RPMI8226 (cell line): ENCODE data around the gene ANKRD13C.
A peak's percentile ranks its signal among the peaks of the same experiment; 100 is the strongest.
"Not testable (repeated sequence)": the region's sequence is repeated elsewhere in the genome, so short reads cannot be mapped to it uniquely, and the experiment has no call there.

ENCODE experiments used
- DNase-seq: peaks from one replicate; pipeline ENCODE4 v3.0.0-alpha.2; 2015

ANKRD13C gene, protein sequence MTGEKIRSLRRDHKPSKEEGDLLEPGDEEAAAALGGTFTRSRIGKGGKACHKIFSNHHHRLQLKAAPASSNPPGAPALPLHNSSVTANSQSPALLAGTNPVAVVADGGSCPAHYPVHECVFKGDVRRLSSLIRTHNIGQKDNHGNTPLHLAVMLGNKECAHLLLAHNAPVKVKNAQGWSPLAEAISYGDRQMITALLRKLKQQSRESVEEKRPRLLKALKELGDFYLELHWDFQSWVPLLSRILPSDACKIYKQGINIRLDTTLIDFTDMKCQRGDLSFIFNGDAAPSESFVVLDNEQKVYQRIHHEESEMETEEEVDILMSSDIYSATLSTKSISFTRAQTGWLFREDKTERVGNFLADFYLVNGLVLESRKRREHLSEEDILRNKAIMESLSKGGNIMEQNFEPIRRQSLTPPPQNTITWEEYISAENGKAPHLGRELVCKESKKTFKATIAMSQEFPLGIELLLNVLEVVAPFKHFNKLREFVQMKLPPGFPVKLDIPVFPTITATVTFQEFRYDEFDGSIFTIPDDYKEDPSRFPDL

DNA sequence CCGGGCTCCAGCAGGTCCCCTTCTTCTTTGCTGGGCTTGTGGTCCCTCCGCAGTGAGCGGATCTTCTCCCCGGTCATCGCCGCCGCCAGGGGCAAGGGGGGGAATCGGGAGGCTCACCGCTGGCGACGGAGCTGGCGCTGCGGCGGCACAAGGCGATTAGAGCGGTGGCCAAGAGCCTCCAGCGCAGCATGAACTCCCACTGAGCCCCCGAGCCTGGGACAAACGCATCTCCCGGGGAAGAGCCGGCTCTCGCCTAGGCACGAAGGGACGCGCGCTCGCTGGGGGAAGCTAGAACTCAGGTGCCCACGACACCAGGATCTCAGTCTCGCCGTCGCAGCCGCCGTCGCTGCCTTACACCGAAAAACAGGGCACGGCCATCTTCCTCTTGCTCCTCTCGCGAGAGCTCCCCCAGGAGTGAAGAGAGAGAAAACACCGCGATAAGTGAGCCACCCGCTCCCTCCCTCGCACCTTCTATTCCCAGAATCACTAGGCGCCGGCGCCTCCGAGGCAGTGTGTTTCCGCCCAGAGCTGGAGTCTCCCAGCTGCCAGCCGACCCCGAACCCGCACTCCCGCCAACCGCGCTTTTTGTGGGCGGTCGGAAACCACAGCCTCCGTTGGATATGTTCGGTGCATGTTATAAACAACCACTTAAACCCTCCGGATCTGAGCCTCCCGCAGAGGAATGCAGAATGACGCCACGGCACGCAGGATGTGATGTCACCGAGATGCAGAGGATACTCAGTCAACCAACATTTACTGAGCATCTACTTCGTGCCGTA is at the start of gene ANKRD13C:
Gene ANKRD13C (minus strand): TSS at position 391 of the 779 bp plus-strand sequence. CDS start 314 bp downstream, at position 77.
- DNase-seq: peak; percentile 91

DNA sequence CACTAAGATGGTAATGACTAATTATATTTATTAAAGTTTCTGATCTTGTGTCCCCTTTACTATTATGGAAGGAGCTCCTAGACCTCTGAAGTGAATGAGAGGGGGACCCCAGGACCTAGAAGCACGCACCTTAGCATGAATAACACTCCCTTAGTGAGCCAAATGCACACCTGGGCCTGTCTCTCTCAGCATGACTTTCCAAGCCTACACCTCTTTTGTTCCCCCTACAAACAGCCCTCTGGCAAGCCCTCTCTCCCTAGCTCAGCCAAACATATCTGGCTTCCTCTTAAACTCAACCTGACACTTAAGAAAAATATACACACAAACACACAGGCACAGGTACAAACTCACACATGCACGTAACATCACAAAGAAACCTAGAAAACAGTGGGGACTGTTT is 49.2 kb upstream of the ANKRD13C start:
- no peak for DNase-seq

DNA sequence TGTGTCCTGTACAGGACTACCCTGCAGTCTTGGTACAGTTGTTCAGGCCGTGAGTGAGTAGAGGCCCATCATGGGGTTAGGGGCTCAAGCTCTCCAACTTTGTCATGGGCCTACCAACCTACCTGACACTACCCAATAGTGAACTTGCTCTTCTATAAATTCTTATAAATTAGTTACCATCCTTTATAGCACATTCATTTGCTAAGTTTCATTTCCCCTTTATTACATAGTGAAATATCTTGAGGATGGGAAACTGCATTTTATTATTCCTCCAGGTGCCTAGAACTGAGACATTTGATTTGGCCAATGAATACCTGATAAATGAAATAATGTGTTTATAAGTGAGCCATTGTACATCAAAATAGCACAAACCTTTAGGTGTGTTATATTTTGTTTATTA is 47.5 kb upstream of the ANKRD13C start:
- no peak for DNase-seq

DNA sequence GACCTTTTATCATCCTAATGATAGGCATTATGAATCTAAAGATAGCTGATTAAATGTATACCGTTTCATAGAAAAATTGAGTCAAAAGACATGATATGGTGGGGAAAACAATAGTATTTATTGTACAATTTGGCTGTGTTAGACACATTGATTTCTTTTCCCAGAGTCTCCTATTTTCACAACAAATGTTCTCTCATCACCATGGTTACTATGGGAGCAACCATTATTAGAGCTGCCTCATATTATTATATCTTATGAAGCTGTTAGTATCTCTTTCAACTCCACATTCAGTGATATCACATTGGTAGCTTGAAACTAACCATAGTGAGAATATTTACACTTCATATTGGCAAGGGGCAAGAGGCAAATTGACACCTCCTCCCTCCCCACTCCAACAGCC is 45.8 kb upstream of the ANKRD13C start:
- DNase-seq: no peak

DNA sequence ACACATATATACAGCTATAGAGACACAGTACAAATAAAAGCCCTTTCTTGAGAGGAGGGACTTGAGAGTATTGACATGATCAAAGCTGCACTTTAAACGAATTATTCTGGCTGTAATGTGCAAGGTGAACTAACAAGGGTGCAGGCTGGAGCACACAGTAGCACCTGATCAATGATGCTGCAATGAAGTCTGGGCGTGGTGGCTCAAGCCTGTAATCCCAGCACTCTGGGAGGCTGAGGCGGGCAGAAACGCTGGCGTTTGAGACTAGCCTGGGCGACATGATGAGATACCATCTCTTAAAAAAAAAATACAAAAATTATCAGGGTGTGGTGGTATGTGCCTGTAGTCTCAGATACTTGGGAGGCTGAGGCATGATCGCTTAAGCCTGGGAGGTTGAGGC is 42.5 kb upstream of the ANKRD13C start:
- no peak for DNase-seq

DNA sequence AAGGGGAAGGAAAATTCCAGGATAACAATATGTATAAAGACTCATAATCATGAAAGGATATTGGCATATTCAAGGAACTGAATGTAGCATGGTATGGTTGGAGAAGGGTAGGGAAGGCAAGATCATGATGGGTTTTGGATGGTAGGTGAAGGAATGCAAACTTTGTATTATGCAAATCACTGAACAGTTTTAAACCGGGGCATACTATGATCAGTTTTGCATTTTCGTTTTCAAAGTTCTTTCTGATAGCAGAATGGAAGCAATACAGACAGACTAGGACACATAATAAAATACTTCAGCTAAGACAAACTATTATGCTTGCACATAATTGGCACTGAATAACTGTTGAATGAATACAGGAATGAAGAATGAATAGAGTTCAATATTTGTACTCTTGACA is 42.1 kb upstream of the ANKRD13C start:
- no peak for DNase-seq

DNA sequence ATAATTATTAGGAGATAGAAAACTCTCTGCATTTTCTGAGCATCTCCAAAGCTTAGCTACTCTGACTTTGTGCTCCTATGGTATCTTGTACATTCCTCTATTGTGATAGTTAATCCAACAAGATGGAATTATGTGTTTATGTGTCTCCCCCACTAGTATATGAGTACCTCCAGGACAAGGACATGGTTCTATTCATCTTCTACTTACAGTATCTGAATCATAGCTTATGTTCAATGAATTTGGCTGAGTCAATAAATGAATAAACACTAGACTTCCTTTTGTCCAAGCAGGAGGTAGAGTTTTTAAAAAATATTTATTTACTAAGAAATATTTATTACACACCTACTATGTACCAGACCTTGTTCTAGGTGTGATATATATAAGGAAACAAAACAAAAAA is 38.1 kb upstream of the ANKRD13C start:
- no peak for DNase-seq

DNA sequence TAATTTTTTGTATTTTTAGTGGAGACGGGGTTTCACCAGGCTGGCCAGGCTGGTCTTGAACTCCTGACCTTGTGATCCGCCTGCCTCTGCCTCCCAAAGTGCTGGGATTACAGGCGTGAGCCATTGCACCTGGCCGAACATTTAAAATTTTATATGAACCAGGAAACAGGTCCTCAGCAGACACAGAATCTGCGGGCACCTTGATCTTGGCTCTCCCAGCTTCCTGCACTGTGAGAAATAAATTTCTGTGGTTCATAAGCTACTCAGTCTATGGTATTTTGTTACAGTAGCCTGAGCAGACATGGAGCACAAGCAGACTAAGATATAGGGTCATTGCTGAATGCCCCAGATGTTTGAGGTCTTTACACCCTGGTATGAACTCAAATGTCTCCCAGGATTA is 33.0 kb upstream of the ANKRD13C start:
- DNase-seq: no peak

DNA sequence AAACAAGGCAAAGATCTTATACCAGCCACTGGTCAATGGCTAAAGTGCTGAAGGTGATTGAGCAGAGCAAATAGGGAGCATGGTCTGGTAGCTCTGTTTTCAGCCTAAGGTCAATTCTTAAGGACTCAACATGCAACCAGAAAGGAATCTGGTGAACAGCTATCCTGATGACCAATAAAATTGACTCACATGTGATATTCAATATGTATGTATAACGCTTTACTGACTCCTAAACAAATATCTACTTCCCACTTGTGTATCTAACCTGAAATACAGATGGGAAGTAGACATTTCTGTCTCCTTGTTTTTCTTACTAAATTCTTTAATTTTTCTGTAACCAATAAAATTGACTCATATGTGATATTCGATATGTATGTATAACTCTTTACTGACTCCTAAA is 31.6 kb upstream of the ANKRD13C start:
- DNase-seq: no peak

DNA sequence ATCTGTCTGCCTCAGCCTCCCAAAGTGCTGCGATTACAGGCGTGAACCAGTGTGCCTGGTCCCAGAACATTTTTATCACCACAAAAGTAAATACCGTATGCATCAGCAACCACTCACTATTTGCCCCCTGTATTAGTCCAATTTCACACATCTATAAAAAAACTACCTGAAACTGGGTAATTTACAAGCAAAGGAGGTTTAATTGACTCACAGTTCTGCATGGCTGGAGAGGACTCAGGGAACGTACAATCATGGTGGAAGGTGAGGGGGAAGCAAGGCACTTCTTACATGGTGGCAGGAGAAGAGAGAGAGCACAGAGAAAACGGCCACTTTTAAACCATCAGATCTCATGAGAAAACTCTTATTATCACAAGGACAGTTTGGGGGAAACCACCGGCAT is 31.0 kb upstream of the ANKRD13C start:
- DNase-seq: no peak

DNA sequence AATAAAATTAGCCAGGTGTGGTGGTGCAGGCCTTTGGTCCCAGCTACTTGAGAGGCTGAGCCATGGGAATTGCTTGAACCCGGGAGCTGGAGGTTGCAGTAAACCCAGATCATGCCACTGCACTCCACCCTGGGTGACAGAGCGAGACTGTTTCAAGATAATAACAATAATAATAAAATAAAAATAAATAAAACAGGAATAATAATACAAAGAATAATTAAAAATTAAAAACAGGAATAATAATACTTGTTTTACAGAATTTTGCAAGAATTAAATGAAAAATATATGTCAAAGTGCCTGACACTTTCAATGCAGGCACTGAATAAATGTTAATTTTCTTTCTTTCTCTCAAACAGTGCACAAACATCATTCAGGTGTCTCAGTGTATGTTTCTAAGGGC is 30.0 kb upstream of the ANKRD13C start:
- no peak for DNase-seq

DNA sequence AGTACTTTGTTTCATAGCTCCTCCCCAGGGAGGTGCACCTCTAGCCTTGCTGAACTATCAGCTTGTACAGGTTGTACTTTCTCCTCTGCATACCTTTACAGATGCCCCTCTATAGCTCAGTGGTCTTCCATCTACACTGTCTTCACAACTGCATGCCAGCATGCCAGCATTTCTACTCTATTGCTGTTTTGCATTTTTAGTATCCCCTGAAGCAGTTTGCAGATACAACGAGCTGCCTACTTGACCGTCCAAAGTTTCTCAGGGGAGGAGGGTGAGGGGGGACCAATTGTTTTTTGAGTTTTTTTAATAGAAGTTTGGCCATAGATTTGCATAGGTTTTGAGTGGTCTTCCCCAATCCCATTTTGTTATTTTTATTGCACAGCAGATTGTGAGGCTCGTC is 29.0 kb upstream of the ANKRD13C start:
- no peak for DNase-seq

DNA sequence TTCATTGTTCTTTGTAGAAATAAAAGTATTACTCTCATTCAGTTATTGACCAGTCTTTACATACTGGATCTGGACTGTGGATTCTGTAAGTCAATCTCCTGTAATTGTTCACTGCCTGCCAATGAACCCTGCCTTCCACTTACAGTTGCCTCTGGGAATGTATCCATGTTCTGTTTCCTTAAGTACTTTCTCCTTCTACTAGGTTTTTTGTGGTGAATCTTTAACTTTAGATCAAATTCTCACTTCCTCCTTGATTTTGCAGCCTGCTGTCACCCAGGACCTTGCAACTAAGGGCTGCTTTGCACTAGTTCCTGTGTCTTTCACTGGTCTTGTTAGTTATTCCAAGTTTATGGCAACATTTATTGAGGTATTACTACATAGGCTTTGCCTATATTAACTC is 28.2 kb upstream of the ANKRD13C start:
- DNase-seq: no peak

DNA sequence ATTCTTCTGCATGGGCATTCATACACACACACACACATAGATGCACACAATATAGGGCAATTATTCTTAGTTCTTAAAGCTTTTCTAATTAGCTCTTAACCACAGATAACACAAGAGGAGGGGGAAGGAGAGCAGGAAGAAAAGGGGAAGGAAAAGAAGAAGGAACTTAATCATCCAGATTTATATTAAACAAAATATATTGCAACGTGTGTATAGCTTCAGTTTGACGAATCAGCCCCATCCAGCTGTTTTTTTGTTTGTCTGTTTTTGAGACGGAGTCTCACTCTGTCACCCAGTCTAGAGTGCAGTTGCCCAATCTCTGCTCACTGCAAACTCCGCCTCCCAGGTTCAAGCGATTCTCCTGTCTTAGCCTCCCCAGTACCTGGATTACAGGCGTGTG is 21.7 kb upstream of the ANKRD13C start:
- DNase-seq: no peak

DNA sequence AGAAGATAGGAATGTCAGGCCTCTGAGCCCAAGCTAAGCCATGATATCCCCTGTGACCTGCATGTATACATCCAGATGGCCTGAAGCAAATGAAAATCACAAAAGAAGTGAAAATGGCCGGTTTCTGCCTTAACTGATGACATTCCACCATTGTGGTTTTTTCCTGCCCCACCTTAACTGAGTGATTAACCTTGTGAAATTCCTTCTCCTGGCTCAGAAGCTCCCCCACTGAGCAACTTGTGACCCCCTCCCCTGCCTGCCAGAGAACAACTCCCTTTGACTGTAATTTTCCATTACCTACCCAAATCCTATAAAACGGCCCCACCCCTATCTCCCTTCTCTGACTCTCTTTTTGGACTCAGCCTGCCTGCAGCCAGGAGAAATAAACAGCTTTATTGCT is 19.1 kb upstream of the ANKRD13C start:
- DNase-seq: not testable (repeated sequence)

DNA sequence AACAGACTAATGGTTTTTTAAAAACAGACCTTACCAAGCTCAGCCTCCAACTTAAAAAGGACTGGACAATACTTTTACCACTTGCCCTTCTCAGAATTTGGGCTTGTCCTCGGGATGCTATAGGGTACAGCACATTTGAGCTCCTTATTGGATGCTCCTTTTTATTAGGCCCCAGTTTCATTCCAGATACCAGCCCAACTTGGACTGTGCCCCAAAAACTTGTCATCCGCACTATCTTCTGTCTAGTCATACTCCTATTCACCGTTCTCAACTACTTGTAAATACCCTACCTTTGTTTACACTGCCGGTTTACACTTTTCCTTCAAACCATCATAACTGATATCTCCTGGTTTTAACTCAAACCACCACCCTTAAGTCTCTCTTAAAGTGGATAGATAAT is 17.9 kb upstream of the ANKRD13C start:
- DNase-seq: no peak

DNA sequence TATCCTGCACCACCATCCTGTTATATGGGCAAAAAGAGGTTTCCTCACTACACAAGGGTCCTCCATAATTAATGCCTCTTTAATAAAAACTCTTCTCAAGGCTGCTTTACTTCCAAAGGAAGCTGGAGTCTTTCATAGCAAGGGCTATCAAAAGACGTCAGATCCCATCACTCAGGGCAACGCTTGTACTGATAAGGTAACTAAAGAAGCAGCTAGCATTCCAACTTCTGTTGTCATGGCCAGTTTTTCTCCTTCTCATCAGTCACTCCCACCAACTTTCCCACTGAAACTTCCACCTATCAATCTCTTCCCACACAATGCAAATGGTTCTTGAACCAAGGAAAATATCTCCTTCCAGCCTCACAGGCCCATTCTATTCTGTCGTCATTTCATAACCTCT is 17.1 kb upstream of the ANKRD13C start:
- DNase-seq: not testable (repeated sequence)

DNA sequence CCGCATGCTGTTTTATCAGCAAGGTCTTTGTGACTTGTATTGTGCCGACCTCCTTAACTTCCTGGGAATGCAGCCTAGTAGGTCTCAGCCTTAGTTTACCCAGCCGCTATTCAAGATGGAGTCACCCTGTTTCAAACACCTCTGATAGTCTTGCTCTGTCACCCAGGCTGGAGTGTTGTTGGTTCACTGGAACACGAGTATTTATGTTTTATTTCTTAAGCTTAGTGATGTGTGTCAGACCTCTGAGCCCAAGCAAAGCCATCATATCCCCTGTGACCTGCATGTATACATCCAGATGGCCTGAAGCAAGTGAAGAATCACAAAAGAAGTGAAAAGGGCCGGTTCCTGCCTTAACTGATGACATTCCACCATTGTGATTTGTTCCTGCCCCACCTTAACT is 12.9 kb upstream of the ANKRD13C start:
- not testable (repeated sequence) for DNase-seq

DNA sequence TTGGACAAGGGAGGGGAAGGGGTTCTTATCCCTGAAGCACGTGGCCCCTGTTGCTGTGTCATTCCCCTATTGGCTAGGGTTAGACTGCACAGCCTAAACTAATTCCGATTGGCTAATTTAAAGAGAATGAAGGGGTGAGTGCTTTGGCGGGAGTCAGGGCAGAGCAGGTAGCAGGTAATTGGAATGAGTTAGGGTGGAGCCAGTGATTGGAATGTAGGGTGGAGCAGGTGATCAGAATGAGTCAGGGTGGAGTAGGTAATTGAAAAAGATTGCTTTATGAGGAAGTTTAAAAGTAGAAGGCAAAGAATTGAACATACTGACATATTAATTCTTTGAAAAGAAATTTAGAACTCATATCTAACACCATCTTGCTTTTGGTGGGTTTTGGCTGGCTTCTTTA is 12.5 kb upstream of the ANKRD13C start:
- not testable (repeated sequence) for DNase-seq

DNA sequence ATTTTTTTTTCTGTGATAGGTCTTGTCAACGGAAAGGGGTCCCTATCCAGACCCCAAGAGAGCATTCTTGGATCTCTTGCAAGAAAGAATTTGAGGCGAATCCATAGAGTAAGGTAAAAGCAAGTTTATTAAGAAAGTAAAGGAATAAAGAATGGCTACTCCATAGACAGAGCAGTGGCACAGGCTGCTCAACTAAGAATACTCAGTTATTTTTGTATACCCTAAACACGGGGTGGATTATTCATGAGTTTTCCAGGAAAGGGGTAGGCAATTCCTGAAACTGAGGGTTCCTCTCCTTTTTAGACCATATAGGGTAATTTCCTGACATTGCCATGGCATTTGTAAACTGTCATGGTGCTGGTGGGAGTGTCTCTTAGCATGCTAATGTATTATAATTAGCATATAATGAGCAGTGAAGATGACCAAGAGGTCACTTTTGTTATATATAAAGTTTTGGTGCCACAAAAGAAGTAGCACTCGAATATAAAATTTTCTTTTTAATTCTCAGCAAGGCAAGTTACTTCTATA is 12.0 kb upstream of the ANKRD13C start:
- not testable (repeated sequence) for DNase-seq

DNA sequence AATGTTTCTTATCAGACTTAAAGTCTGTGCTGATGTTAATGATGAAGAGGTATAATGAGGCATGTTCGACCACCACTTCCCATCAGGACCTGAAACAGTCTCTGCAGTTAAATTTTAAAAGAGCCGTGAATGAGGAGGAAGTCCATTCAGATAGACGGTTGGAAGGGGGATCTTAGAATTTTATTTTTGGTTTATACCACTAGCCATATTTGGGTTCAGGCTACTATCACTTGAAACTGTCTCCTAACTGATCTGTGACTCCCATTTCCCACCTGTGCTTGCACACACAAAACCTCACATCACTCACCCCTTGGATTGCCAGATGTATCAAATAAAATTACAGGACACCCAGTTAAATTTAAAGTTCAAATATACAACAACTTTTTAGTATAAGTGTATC is 9.9 kb upstream of the ANKRD13C start:
- no peak for DNase-seq

DNA sequence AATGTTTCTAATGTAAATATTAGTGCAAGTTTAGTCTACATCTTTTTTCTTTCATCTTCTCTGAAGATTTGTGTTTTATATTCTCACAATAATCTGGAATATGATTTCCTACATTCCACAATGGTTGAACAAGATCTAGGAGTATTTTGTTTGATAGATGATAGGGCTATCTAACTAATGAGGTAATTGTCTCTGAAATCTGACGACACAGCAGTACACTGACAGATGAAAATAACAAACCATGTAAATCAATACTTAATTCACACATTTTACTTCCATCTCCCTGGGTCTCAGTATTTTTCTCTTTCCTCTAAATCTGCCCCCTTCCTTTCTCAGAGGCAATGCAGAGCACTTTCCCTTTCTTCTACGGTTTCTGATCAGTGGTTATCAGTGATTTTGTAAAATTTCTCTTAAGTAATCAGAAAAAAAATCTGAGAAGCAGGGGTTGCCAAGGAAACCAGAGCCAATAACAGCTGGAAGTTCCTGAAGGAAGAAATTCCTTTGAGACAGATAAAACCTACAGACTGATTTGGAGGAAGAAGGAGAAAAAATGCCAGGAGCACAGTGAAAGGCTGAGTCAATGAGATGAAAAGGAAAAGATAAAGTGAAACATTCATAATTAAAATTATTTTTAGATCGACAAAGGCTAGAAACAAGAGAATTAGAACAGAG is 7.3 kb upstream of the ANKRD13C start:
- no peak for DNase-seq

DNA sequence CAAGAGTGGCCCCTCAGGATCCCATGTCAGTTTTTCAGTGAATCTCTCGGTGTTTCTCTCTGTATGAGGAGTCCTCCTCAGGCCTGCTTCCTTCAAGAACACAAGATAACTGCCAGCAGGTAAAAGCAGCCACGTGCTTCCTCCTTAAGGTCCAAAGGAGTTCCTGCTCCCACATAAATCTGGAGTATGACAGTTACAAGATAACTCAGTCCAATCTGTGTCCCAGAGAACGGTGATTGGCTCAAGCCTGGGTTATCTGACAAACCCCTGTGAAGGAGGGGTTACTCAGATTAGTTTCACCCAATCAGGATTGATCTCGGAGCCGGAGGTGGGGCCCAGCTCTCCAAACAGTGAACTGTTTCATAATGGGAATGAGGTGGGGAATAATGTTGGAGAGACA is 5.8 kb upstream of the ANKRD13C start:
- DNase-seq: no peak
